HEK293 (cell line): ENCODE data around the gene UVSSA.

Experiments
- CTCF ChIA-PET: fragments of 350-600 bp; formaldehyde crosslinking; extraction: SDS; loops from one replicate; lab custom pipeline; 2021; ENCODE audit warnings: antibody characterized with exemption; lab: Yijun Ruan, JAX
- POLR2A ChIA-PET: fragments of 300-600 bp; formaldehyde crosslinking; extraction: SDS; loops from one replicate; lab custom pipeline; 2020; ENCODE audit warnings: antibody characterized with exemption, inconsistent platforms; lab: Yijun Ruan, JAX
- H3K27ac ChIP-seq: fragments of 200-500 bp; sonication (Bioruptor generic); 2 replicates; pipeline ENCODE4 v1.5.1; 2014; ENCODE audit warnings: low read depth, low read length, control low read depth, inconsistent platforms; ENCODE audit errors: extremely low read depth
- H3K36me3 ChIP-seq, 2 experiments: fragments of 200-500 bp in 1 of 2; sonication (Bioruptor generic) in 1 of 2; 1 replicate in 1 of 2; 2 replicates in 1 of 2; pipeline ENCODE4 v1.5.1; 2014 to 2017; ENCODE audit warnings: inconsistent platforms in 2 of 2, low read length in 2 of 2; ENCODE audit not compliant: control insufficient read depth in 2 of 2, insufficient read depth in 1 of 2
- H3K4me1 ChIP-seq: fragments of 200-500 bp; sonication (Bioruptor generic); 2 replicates; pipeline ENCODE4 v1.5.1; 2014; ENCODE audit warnings: mild to moderate bottlenecking, low read length, inconsistent platforms; ENCODE audit not compliant: control insufficient read depth, insufficient read depth
- H3K4me3 ChIP-seq: 2 replicates; pipeline ENCODE4 v1.5.1; 2011; ENCODE audit warnings: low read depth, mild to moderate bottlenecking, control low read depth, low read length, moderate library complexity
- H3K9me3 ChIP-seq: fragments of 200-500 bp; sonication (Bioruptor generic); 2 replicates; pipeline ENCODE4 v1.5.1; 2014; ENCODE audit warnings: low read depth, low read length, inconsistent platforms; ENCODE audit not compliant: control insufficient read depth, insufficient read depth
- ELK4 ChIP-seq: IDR thresholded peaks from 2 replicates; pipeline ENCODE4 v1.6.1; 2011; ENCODE audit warnings: mild to moderate bottlenecking, low read depth, low read length, borderline replicate concordance
- HIC1 ChIP-seq: fragments of 450-650 bp; formaldehyde crosslinking; IDR thresholded peaks from 2 replicates; pipeline ENCODE4 v1.5.1; 2016; ENCODE audit warnings: missing biosample characterization, missing genetic modification characterization
- KLF8 ChIP-seq: fragments of 450-650 bp; formaldehyde crosslinking; IDR thresholded peaks from 2 replicates; pipeline ENCODE4 v1.5.1; 2016; ENCODE audit warnings: missing biosample characterization, missing genetic modification characterization
- MZF1 ChIP-seq: fragments of 450-650 bp; formaldehyde crosslinking; IDR thresholded peaks from 2 replicates; pipeline ENCODE4 v1.5.1; 2017; ENCODE audit warnings: missing biosample characterization, missing genetic modification characterization, borderline replicate concordance
- REST ChIP-seq: fragments of 450-650 bp; formaldehyde crosslinking; IDR thresholded peaks from 2 replicates; pipeline ENCODE4 v1.5.1; 2016; ENCODE audit warnings: missing biosample characterization, missing genetic modification characterization
- SCRT2 ChIP-seq: fragments of 450-650 bp; formaldehyde crosslinking; IDR thresholded peaks from 2 replicates; pipeline ENCODE4 v1.5.1; 2016; ENCODE audit warnings: missing biosample characterization, missing genetic modification characterization
- ZEB2 ChIP-seq: fragments of 450-650 bp; formaldehyde crosslinking; IDR thresholded peaks from 2 replicates; pipeline ENCODE4 v1.5.1; 2016; ENCODE audit warnings: missing biosample characterization, missing genetic modification characterization
- ZFP41 ChIP-seq: fragments of 450-650 bp; formaldehyde crosslinking; IDR thresholded peaks from 2 replicates; pipeline ENCODE4 v1.5.1; 2016; ENCODE audit warnings: missing biosample characterization, missing genetic modification characterization, borderline replicate concordance
- ZNF157 ChIP-seq: fragments of 450-650 bp; formaldehyde crosslinking; IDR thresholded peaks from 2 replicates; pipeline ENCODE4 v1.5.1; 2016; ENCODE audit warnings: missing biosample characterization, missing genetic modification characterization
- ZNF2 ChIP-seq: fragments of 450-650 bp; formaldehyde crosslinking; IDR thresholded peaks from 2 replicates; pipeline ENCODE4 v1.5.1; 2016; ENCODE audit warnings: missing biosample characterization, missing genetic modification characterization
- ZNF248 ChIP-seq: fragments of 450-650 bp; formaldehyde crosslinking; IDR thresholded peaks from 2 replicates; pipeline ENCODE4 v1.5.1; 2017; ENCODE audit warnings: missing biosample characterization, missing genetic modification characterization
- ZNF341 ChIP-seq: fragments of 450-650 bp; formaldehyde crosslinking; IDR thresholded peaks from 2 replicates; pipeline ENCODE4; 2016; ENCODE audit warnings: low read depth, missing biosample characterization, missing genetic modification characterization
- ZNF350 ChIP-seq: fragments of 450-650 bp; formaldehyde crosslinking; IDR thresholded peaks from 2 replicates; pipeline ENCODE4 v1.5.0; 2017; ENCODE audit warnings: missing biosample characterization, mild to moderate bottlenecking, missing genetic modification characterization
- ZNF354C ChIP-seq: fragments of 450-650 bp; formaldehyde crosslinking; IDR thresholded peaks from 2 replicates; pipeline ENCODE4 v1.5.1; 2016; ENCODE audit warnings: missing biosample characterization, missing genetic modification characterization, low read depth, borderline replicate concordance
- ZNF423 ChIP-seq: fragments of 450-650 bp; formaldehyde crosslinking; IDR thresholded peaks from 2 replicates; pipeline ENCODE4 v1.5.1; 2016; ENCODE audit warnings: missing biosample characterization, missing genetic modification characterization
- ZNF473 ChIP-seq: fragments of 450-650 bp; formaldehyde crosslinking; IDR thresholded peaks from 2 replicates; pipeline ENCODE4 v1.5.1; 2017; ENCODE audit warnings: missing biosample characterization, missing genetic modification characterization
- ZNF48 ChIP-seq: fragments of 450-650 bp; formaldehyde crosslinking; IDR thresholded peaks from 2 replicates; pipeline ENCODE4 v1.5.1; 2016; ENCODE audit warnings: missing biosample characterization, missing genetic modification characterization
- ZNF514 ChIP-seq: fragments of 450-650 bp; formaldehyde crosslinking; IDR thresholded peaks from 2 replicates; pipeline ENCODE4 v1.5.1; 2016; ENCODE audit warnings: missing biosample characterization, missing genetic modification characterization
- ZNF544 ChIP-seq: fragments of 450-650 bp; formaldehyde crosslinking; IDR thresholded peaks from 2 replicates; pipeline ENCODE4 v1.5.0; 2017; ENCODE audit warnings: missing biosample characterization, missing genetic modification characterization
- ZNF626 ChIP-seq: fragments of 450-650 bp; sonication (Bioruptor Pico); formaldehyde crosslinking; IDR thresholded peaks from 2 replicates; pipeline ENCODE4 v1.5.1; 2018; ENCODE audit warnings: missing biosample characterization, missing genetic modification characterization, inconsistent platforms
- ZNF768 ChIP-seq: fragments of 450-650 bp; formaldehyde crosslinking; IDR thresholded peaks from 2 replicates; pipeline ENCODE4 v1.5.1; 2018; ENCODE audit warnings: missing biosample characterization, mild to moderate bottlenecking, missing genetic modification characterization
- ZNF843 ChIP-seq: fragments of 450-650 bp; formaldehyde crosslinking; IDR thresholded peaks from 2 replicates; pipeline ENCODE4 v1.5.1; 2016; ENCODE audit warnings: missing biosample characterization, missing genetic modification characterization
- ZSCAN16 ChIP-seq: fragments of 450-650 bp; formaldehyde crosslinking; IDR thresholded peaks from 2 replicates; pipeline ENCODE4 v1.5.1; 2016; ENCODE audit warnings: missing biosample characterization, missing genetic modification characterization
- ZSCAN30 ChIP-seq: fragments of 450-650 bp; IDR thresholded peaks from 2 replicates; pipeline ENCODE4 v1.5.1; 2018; ENCODE audit warnings: missing biosample characterization, mild to moderate bottlenecking, missing genetic modification characterization, moderate library complexity
- ZXDB ChIP-seq: fragments of 450-650 bp; formaldehyde crosslinking; IDR thresholded peaks from 2 replicates; pipeline ENCODE4 v1.5.1; 2016; ENCODE audit warnings: missing biosample characterization, missing genetic modification characterization

UVSSA gene

GRCh38 chr4:1299301-1299860, 47.6 kb upstream of the UVSSA start:
- no peaks in the 10 kb centered on the region for H3K9me3 ChIP-seq
- ChIA-PET CTCF (interaction anchor here (0.7 kb wide), 1 partner anchor 11 kb away, joined by 3 read pairs; no protein-coding TSS in a partner anchor), POLR2A (interaction anchor here (2.5 kb wide), 1 partner anchor 9 kb away, joined by 9 read pairs; the partner anchor contains the start of gene MAEA)
- peaks cover under 1% of the 10 kb centered on the region; the same call in 1 of the 2 replicates for H3K4me1 ChIP-seq
- peaks cover 0 to 49% of the 10 kb centered on the region in 2 experiments; a peak in 2 of 3 replicates for H3K36me3 ChIP-seq
- TF ChIP-seq ZNF626 (tag by site-specific recombination) (no peak), KLF8 (tag by site-specific recombination) (no peak), ZXDB (tag by site-specific recombination) (no peak), ZNF473 (tag by site-specific recombination) (no peak), REST (tag by site-specific recombination) (no peak), ZNF341 (tag by site-specific recombination) (no peak), ZNF248 (tag by site-specific recombination) (no peak), ZNF514 (tag by site-specific recombination) (no peak), MZF1 (tag by site-specific recombination) (no peak), ZNF544 (no peak), ZNF157 (no peak), ZFP41 (tag by site-specific recombination) (no peak), ZNF350 (no peak), SCRT2 (no peak), ZSCAN16 (no peak), ZNF2 (tag by site-specific recombination) (no peak), ZNF48 (tag by site-specific recombination) (no peak), ZEB2 (tag by site-specific recombination) (no peak), ZNF843 (tag by site-specific recombination) (no peak)
- no peak overlapping the region for H3K4me3 ChIP-seq
- H3K27ac ChIP-seq, result no peak overlapping the region

- TF ChIP-seq ZNF768 (no peak), ZNF354C (tag by site-specific recombination) (no peak), ZNF423 (tag by site-specific recombination) (no peak), ZSCAN30 (tag by site-specific recombination) (no peak), ELK4 (no peak), HIC1 (no peak)
- Histone ChIP-seq H3K4me1 (no peaks in the 10 kb centered on the region), H3K4me3 (no peak overlapping the region), H3K27ac (no peak overlapping the region), H3K9me3 (no peaks in the 10 kb centered on the region), H3K36me3 (peaks cover 0 to 56% of the 10 kb centered on the region in 2 experiments; a peak in 2 of 3 replicates)
- CTCF ChIA-PET, result interaction anchor here (0.8 to 1.0 kb wide), 3 partner anchors 12 to 171 kb away, joined by 3 read pairs; partner anchors contain the start of gene MAEA
- POLR2A ChIA-PET, result interaction anchor here (2.5 kb wide), 1 partner anchor 11 kb away, joined by 9 read pairs; the partner anchor contains the start of gene MAEA
Measured at GRCh38 chr4:1300466-1301455, 46.2 kb upstream of the UVSSA start.
